Thyroid gland (tissue), 4 donors: ENCODE results near the gene SCARF2. TPM values are rescaled to one million over a fixed set of nuclear protein-coding genes. Genes with fewer than 3 reads are reported as not detected.
"Not testable (repeated sequence)": the region's sequence is repeated elsewhere in the genome, so short reads cannot be mapped to it uniquely, and the experiment has no call there.

Experiments
- DNase-seq, 2 donors: peaks; one replicate each; pipeline ENCODE4 v3.0.0-alpha.2; 2019
- H3K27ac ChIP-seq, 3 donors: fragments of 200-600 bp; sonication (generic); 1 replicate in 2 of 3; 2 replicates in 1 of 3; pipeline ENCODE4 v1.5.1; 2016 to 2019; ENCODE audit warnings: mild to moderate bottlenecking in 1 of 3, moderate library complexity in 1 of 3
- H3K27me3 ChIP-seq: fragments of 200-600 bp; sonication (generic); one replicate; pipeline ENCODE4 v1.5.1; 2019
- H3K36me3 ChIP-seq, 2 donors: fragments of 200-600 bp; sonication (generic); one replicate each; pipeline ENCODE4 v1.5.1; 2016 to 2019
- H3K4me1 ChIP-seq, 2 donors: fragments of 200-600 bp; sonication (generic); one replicate each; pipeline ENCODE4 v1.5.1; 2017 to 2019
- H3K4me3 ChIP-seq, 3 donors: fragments of 200-600 bp; sonication (generic); replicated peaks in 1 of 3; 1 replicate in 2 of 3; 2 replicates in 1 of 3; pipeline ENCODE4 v1.5.1; 2016; ENCODE audit warnings: mild to moderate bottlenecking in 1 of 3
- H3K9me3 ChIP-seq: fragments of 200-600 bp; sonication (generic); one replicate; pipeline ENCODE4 v1.5.1; 2017
- CTCF ChIP-seq, 6 experiments: fragments of 200-600 bp in 3 of 6; fragments of 450-650 bp in 3 of 6; sonication (generic) in 3 of 6; IDR thresholded peaks; one replicate each; pipeline ENCODE4 v1.5.1; 2016 to 2019; ENCODE audit warnings: antibody characterized with exemption in 6 of 6, mild to moderate bottlenecking in 2 of 6, inconsistent platforms in 1 of 6, moderate library complexity in 1 of 6
- POLR2A ChIP-seq, 2 donors: fragments of 450-650 bp; IDR thresholded peaks; one replicate each; pipeline ENCODE4 v1.6.1; 2017; ENCODE audit warnings: antibody characterized with exemption in 2 of 2, mild to moderate bottlenecking in 2 of 2, moderate library complexity in 1 of 2
- WGBS, 2 donors: methylation state at CpG; one replicate each; pipeline ENCODE4 v1.1.5; 2017; 5-methylcytosine and 5-hydroxymethylcytosine counted together
- intact Hi-C: fragments of 100-400 bp; cut with DNase I; formaldehyde crosslinking; loops from one replicate; pipeline ENCODE4 v1.15.1; 2023
- total RNA-seq, 4 donors: library from RNA; depleted of rRNA; stranded (reverse); fragments of >200 nt; gene quantifications; one replicate each; pipeline ENCODE4 v1.2.3, GENCODE V29; 2016

The SCARF2 gene
- total RNA-seq, 4 donors from 2014 or later: 14.4 to 23.1 (median 20.4) TPM

GRCh38 chr22:20393705-20394476 is 43.7 kb downstream of the SCARF2 start, which contains the start of gene ZNF74:
ZNF74 (plus strand) TSS chr22:20394151; CDS start chr22:20394629, 478 bp downstream.
- no peaks in the 10 kb centered on the region for H3K9me3 ChIP-seq
- no peaks in the 10 kb centered on the region for H3K27me3 ChIP-seq
- WGBS, 2 donors: 2 to 12% methylated on average over 17 to 27 of the region's 71 CpGs
- peaks cover 11 to 24% of the 10 kb centered on the region in 2 donors for H3K4me1 ChIP-seq
- H3K36me3 ChIP-seq: no peaks in the 10 kb centered on the region
- TF ChIP-seq POLR2A (IDR thresholded peaks at IDR 0.05) (peak in 1 of 2 donors; percentile 78), CTCF (IDR thresholded peaks at IDR 0.05) (peak in 3 of 6 experiments; percentile 4 to 21 (median 7))
- peak; percentile 90 to 93 for DNase-seq
- H3K27ac ChIP-seq: peak within 1 kb of the TSS; percentile 39 to 74 (median 44)
- H3K4me3 ChIP-seq: peak within 1 kb of the TSS; percentile 39 to 57 (median 51)
- intact Hi-C loops: no loop called here

- peaks cover 11 to 24% of the 10 kb centered on the region in 2 donors for H3K4me1 ChIP-seq
- peak overlapping the region; percentile 39 to 74 (median 44) for H3K27ac ChIP-seq
- 93 to 95% methylated on average over 22 to 23 of the region's 23 CpGs for WGBS, 2 donors
- H3K4me3 ChIP-seq: peak overlapping the region in 2 of 3 donors; percentile 51 to 57
- intact Hi-C loops: no loop called here
- no peaks in the 10 kb centered on the region for H3K36me3 ChIP-seq
- no peak for TF ChIP-seq POLR2A (IDR thresholded peaks at IDR 0.05)
- H3K9me3 ChIP-seq: no peaks in the 10 kb centered on the region
- H3K27me3 ChIP-seq: no peaks in the 10 kb centered on the region
- no peak for DNase-seq
Measured at GRCh38 chr22:20392983-20393704, 44.5 kb downstream of the SCARF2 start.

- DNase-seq, H3K27ac ChIP-seq, H3K9me3 ChIP-seq, H3K4me3 ChIP-seq, H3K36me3 ChIP-seq, intact Hi-C loops, H3K27me3 ChIP-seq: not testable (repeated sequence)
- 96 to 97% methylated on average over 25 to 52 of the region's 53 CpGs for WGBS, 2 donors
- H3K4me1 ChIP-seq: peaks cover 11 to 24% of the 10 kb centered on the region in 2 donors
Measured at GRCh38 chr22:20392365-20392881, 45.2 kb downstream of the SCARF2 start.

- no peaks in the 10 kb centered on the region for H3K36me3 ChIP-seq
- intact Hi-C loops: no loop called here
- H3K9me3 ChIP-seq: no peaks in the 10 kb centered on the region
- TF ChIP-seq POLR2A (IDR thresholded peaks at IDR 0.05) (no peak), CTCF (IDR thresholded peaks at IDR 0.05) (no peak)
- DNase-seq: no peak
- peaks cover 11 to 24% of the 10 kb centered on the region in 2 donors for H3K4me1 ChIP-seq
- WGBS, 2 donors: 92 to 94% methylated on average over 4 of the region's 4 CpGs
- no peak overlapping the region for H3K4me3 ChIP-seq
- no peak overlapping the region for H3K27ac ChIP-seq
- H3K27me3 ChIP-seq: no peaks in the 10 kb centered on the region
Measured at GRCh38 chr22:20391222-20391621, 46.4 kb downstream of the SCARF2 start.

- Histone ChIP-seq H3K27me3 (no peaks in the 10 kb centered on the region), H3K36me3 (no peaks in the 10 kb centered on the region), H3K9me3 (no peaks in the 10 kb centered on the region), H3K27ac (no peak overlapping the region), H3K4me3 (no peak overlapping the region), H3K4me1 (peaks cover 7 to 20% of the 10 kb centered on the region in 2 donors)
- TF ChIP-seq POLR2A (IDR thresholded peaks at IDR 0.05) (no peak), CTCF (IDR thresholded peaks at IDR 0.05) (no peak)
- no peak for DNase-seq
- 88 to 89% methylated on average over 5 of the region's 5 CpGs for WGBS, 2 donors
- intact Hi-C loops: no loop called here
Measured at GRCh38 chr22:20390394-20390907, 47.2 kb downstream of the SCARF2 start.
